MCF 10A (cell line): Measurements from ENCODE around the gene MICAL3. TPM values are rescaled to one million over a fixed set of nuclear protein-coding genes. Genes with fewer than 3 reads are reported as not detected.

Source experiments
- BruUV-seq: library from RNA; stranded (reverse); fragments of 400-500 nt; replicated peaks from 2 replicates; lab custom pipeline; 2021; lab: Mats Ljungman, UMichigan
- CTCF ChIA-PET: fragments of 300-600 bp; sonication (Branson Sonifier 250); formaldehyde crosslinking; extraction: SDS; loops from one replicate; lab custom pipeline; 2021; ENCODE audit warnings: antibody characterized with exemption, inconsistent platforms; lab: Yijun Ruan, JAX
- POLR2A ChIA-PET: fragments of 300-600, 350-650 bp; sonication (Branson Sonifier 250); formaldehyde crosslinking; extraction: SDS; loops from one replicate; lab custom pipeline; 2020; ENCODE audit warnings: antibody characterized with exemption, inconsistent platforms; lab: Yijun Ruan, JAX
- DNase-seq: peaks from one replicate; pipeline ENCODE4 v3.0.0-alpha.2; 2018; ENCODE audit not compliant: unreplicated experiment
- H3K27ac Mint-ChIP-seq: one replicate; pipeline ENCODE4 v1.8.0; 2022; ENCODE audit warnings: mild to moderate bottlenecking, low read depth, mixed read lengths; ENCODE audit not compliant: unreplicated experiment
- H3K27me3 Mint-ChIP-seq: one replicate; pipeline ENCODE4 v1.8.0; 2022; ENCODE audit warnings: mixed read lengths; ENCODE audit not compliant: insufficient read depth, unreplicated experiment
- H3K36me3 Mint-ChIP-seq: one replicate; pipeline ENCODE4 v1.8.0; 2022; ENCODE audit warnings: mild to moderate bottlenecking, moderate library complexity, mixed read lengths; ENCODE audit not compliant: insufficient read depth, unreplicated experiment
- H3K4me1 Mint-ChIP-seq: one replicate; pipeline ENCODE4 v1.8.0; 2022; ENCODE audit warnings: mixed read lengths; ENCODE audit not compliant: insufficient read depth, unreplicated experiment
- H3K4me3 Mint-ChIP-seq: one replicate; pipeline ENCODE4 v1.8.0; 2022; ENCODE audit warnings: mild to moderate bottlenecking, moderate library complexity, mixed read lengths; ENCODE audit not compliant: unreplicated experiment
- H3K9me3 Mint-ChIP-seq: one replicate; pipeline ENCODE4 v1.8.0; 2022; ENCODE audit warnings: mixed read lengths; ENCODE audit not compliant: unreplicated experiment
- intact Hi-C: fragments of 100-400 bp; cut with micrococcal nuclease; formaldehyde crosslinking; loops from 2 replicates; pipeline ENCODE4 v1.14.1; 2022
- total RNA-seq: library from RNA; stranded (reverse); gene quantifications from 2 replicates; pipeline ENCODE4 v1.2.3, GENCODE V29; 2022
- TF ChIP-seq, protein P1 (sequence below): fragments of 200-600 bp; IDR thresholded peaks from one replicate; pipeline ENCODE4 v1.8.0; 2022; ENCODE audit warnings: antibody characterized with exemption, mild to moderate bottlenecking; ENCODE audit not compliant: unreplicated experiment

Gene MICAL3
- total RNA-seq, 1 experiment from 2014 or later: 54.1 TPM

DNA sequence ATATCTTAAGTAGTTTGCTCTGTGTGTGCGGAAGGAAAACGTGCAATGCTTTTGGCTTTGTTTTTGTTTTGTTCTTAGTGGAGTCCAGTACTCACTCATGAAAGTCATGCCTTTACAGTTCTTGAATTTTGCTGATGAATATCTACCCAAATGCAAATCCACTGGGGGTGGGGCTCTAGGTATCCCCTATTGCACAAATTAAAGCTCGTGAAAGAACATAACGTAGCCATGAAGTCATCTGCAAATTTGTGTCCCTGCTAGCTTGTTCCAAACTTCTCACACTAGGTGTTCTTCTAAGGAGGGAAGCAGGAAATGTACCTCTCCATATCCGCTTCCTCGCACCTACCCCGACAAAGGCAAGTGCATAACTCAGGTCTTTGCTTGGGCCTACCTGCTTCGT, 118.9 kb downstream of the MICAL3 start:
- BruUV-seq: no TSS peak
- CTCF ChIA-PET: interaction anchor here (1.2 to 1.3 kb wide), 2 partner anchors 12 to 75 kb away, joined by 3 to 5 read pairs; no protein-coding TSS in a partner anchor
- Mint-ChIP-seq H3K36me3 (peaks cover 39% of the 10 kb centered on the region), H3K4me1 (peaks cover 11% of the 10 kb centered on the region), H3K4me3 (no peak overlapping the region), H3K9me3 (no peaks in the 10 kb centered on the region), H3K27me3 (no peaks in the 10 kb centered on the region), H3K27ac (no peak overlapping the region)
- POLR2A ChIA-PET: interaction anchor here (1.1 kb wide), 1 partner anchor 18 kb away, joined by 4 read pairs; no protein-coding TSS in a partner anchor
- TF ChIP-seq, protein P1, sequence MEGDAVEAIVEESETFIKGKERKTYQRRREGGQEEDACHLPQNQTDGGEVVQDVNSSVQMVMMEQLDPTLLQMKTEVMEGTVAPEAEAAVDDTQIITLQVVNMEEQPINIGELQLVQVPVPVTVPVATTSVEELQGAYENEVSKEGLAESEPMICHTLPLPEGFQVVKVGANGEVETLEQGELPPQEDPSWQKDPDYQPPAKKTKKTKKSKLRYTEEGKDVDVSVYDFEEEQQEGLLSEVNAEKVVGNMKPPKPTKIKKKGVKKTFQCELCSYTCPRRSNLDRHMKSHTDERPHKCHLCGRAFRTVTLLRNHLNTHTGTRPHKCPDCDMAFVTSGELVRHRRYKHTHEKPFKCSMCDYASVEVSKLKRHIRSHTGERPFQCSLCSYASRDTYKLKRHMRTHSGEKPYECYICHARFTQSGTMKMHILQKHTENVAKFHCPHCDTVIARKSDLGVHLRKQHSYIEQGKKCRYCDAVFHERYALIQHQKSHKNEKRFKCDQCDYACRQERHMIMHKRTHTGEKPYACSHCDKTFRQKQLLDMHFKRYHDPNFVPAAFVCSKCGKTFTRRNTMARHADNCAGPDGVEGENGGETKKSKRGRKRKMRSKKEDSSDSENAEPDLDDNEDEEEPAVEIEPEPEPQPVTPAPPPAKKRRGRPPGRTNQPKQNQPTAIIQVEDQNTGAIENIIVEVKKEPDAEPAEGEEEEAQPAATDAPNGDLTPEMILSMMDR: no peak
- intact Hi-C loops: no loop called here
- DNase-seq: no peak

DNA sequence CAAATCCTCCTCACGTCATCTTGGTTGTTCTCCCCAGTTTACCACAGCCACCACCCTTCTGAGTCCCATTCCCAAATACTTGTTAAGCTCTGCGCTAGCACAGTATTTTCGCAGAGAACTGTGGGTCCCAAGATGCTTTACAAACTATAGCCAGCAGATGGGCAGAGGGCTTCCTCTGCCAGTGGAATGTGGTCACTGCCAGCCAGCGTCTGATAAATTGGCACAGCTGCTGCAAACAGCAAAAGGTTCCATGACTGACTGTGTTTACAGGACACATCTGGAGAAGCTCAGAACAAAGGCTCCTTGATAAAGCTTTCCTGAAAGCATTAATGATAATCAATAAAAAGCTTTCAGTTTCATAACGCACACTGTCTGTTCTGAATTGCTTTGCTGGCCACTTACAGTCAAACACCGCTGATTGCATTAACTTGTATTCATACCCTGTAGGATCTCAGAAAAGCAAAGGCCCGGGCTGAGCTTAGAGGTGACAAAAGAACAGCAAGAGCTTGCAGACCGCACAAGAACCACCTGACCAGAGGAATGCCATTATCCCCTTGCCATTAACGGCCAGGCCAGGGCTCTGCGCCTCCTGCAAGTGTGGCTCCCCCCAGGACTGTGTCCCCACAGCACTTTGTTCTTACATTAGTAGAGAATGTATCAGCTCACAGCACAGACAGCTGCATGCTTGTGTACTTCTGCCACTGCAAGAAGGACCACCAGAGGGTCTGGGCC, 120.6 kb downstream of the MICAL3 start:
- H3K27ac Mint-ChIP-seq: no peak overlapping the region
- TF ChIP-seq, protein P1: no peak
- TSS peak; percentile 17 for BruUV-seq
- H3K4me3 Mint-ChIP-seq: no peak overlapping the region
- CTCF ChIA-PET: interaction anchor here (0.6 to 2.6 kb wide), 5 partner anchors 73 to 172 kb away, joined by 3 to 12 read pairs (median 3); no protein-coding TSS in a partner anchor
- intact Hi-C loops: no loop called here
- H3K27me3 Mint-ChIP-seq: no peaks in the 10 kb centered on the region
- POLR2A ChIA-PET: interaction anchor here (1.2 kb wide), 1 partner anchor 13 kb away, joined by 4 read pairs; no protein-coding TSS in a partner anchor
- H3K4me1 Mint-ChIP-seq: peaks cover 11% of the 10 kb centered on the region
- DNase-seq: no peak
- no peaks in the 10 kb centered on the region for H3K9me3 Mint-ChIP-seq
- H3K36me3 Mint-ChIP-seq: peaks cover 55% of the 10 kb centered on the region

DNA sequence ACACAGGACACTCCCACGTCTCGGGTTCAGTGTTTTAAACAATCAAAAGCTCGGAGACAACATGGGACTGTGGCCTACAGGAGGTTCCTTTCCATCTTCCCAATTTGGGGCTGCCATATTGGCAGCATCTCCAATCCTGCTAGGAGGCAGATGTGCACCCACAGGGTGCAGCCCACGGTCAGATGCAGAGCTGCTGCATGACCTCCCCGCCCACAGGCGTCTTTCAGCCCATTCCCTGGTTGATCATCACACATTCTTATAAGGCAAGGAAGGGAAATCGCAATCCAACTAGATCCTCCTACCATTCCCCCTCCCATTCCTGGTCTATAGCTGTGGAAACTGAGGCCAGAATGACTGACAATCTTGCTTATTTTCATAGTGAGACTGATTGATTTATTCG, 121.4 kb downstream of the MICAL3 start:
- no peak overlapping the region for H3K4me3 Mint-ChIP-seq
- intact Hi-C loops: no loop called here
- ChIA-PET POLR2A (interaction anchor here (0.9 to 1.2 kb wide), 2 partner anchors 12 to 14 kb away, joined by 4 to 5 read pairs; no protein-coding TSS in a partner anchor), CTCF (interaction anchor here (1.6 to 2.6 kb wide), 2 partner anchors 169 to 173 kb away, joined by 4 to 12 read pairs; no protein-coding TSS in a partner anchor)
- TF ChIP-seq, protein P1: no peak
- no peak overlapping the region for H3K27ac Mint-ChIP-seq
- no peak for DNase-seq
- H3K36me3 Mint-ChIP-seq: peaks cover 60% of the 10 kb centered on the region
- no peaks in the 10 kb centered on the region for H3K9me3 Mint-ChIP-seq
- BruUV-seq: no TSS peak
- H3K27me3 Mint-ChIP-seq: no peaks in the 10 kb centered on the region
- H3K4me1 Mint-ChIP-seq: peaks cover 11% of the 10 kb centered on the region

DNA sequence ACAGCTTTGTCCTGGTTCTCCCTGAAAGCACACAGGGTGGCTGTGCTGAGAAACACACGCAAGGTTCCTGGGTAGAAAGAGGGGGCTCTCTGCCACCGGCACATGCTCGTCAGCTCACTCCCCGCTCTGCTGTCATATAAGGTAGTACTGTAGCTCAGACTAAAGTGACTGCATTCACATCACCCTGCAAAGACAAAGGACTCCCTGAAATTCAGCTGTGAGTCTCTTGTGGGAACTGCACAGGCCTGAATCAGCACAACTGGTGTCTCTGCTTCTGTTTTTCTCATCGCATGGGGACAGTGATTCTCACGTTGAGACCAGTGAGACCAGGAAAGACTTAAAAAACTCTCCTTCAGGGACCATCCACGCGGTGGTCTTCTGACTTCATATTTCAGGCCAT, 126.0 kb downstream of the MICAL3 start:
- DNase-seq: no peak
- ChIA-PET POLR2A (interaction anchor here (0.9 kb wide), 1 partner anchor 8 kb away, joined by 4 read pairs; no protein-coding TSS in a partner anchor), CTCF (interaction anchor here (0.5 to 0.6 kb wide), 3 partner anchors 56 to 1058 kb away, joined by 3 to 6 read pairs (median 3); no protein-coding TSS in a partner anchor)
- TF ChIP-seq, protein P1: no peak
- no peaks in the 10 kb centered on the region for H3K27me3 Mint-ChIP-seq
- H3K27ac Mint-ChIP-seq: no peak overlapping the region
- peaks cover 63% of the 10 kb centered on the region for H3K36me3 Mint-ChIP-seq
- H3K9me3 Mint-ChIP-seq: no peaks in the 10 kb centered on the region
- H3K4me3 Mint-ChIP-seq: no peak overlapping the region
- no peaks in the 10 kb centered on the region for H3K4me1 Mint-ChIP-seq
- intact Hi-C loops: no loop called here
- no TSS peak for BruUV-seq
